PFSK-1 (cell line): ENCODE results near the gene PEX11A.

Source experiments
- POLR2AphosphoS5 ChIP-seq: IDR thresholded peaks from 2 replicates; pipeline ENCODE4 v1.6.1; 2012; ENCODE audit warnings: low read depth, mild to moderate bottlenecking, control low read depth, low read length, moderate library complexity
- SIN3A ChIP-seq: IDR thresholded peaks from 2 replicates; pipeline ENCODE4 v1.6.1; 2012; ENCODE audit warnings: mild to moderate bottlenecking, low read length, moderate library complexity, borderline replicate concordance; ENCODE audit not compliant: insufficient read depth
- TAF1 ChIP-seq: IDR thresholded peaks from 2 replicates; pipeline ENCODE4 v1.6.1; 2012; ENCODE audit warnings: low read length, control low read depth, borderline replicate concordance; ENCODE audit not compliant: insufficient read depth
- TF ChIP-seq, protein P1 (sequence below), 2 experiments: IDR thresholded peaks; 2 replicates each; pipeline versions ENCODE4 v1.6.1 to v1.8.0; 2011 to 2012; ENCODE audit warnings: low read depth in 2 of 2, low read length in 2 of 2, control low read depth in 1 of 2, inconsistent platforms in 1 of 2, mild to moderate bottlenecking in 1 of 2, moderate library complexity in 1 of 2; ENCODE audit not compliant: insufficient read depth in 1 of 2

GRCh38 chr15:89649013-89649625, 41.4 kb downstream of the PEX11A start:
- TF ChIP-seq POLR2AphosphoS5 (no peak), TAF1 (no peak), SIN3A (no peak)
- TF ChIP-seq, protein P1, sequence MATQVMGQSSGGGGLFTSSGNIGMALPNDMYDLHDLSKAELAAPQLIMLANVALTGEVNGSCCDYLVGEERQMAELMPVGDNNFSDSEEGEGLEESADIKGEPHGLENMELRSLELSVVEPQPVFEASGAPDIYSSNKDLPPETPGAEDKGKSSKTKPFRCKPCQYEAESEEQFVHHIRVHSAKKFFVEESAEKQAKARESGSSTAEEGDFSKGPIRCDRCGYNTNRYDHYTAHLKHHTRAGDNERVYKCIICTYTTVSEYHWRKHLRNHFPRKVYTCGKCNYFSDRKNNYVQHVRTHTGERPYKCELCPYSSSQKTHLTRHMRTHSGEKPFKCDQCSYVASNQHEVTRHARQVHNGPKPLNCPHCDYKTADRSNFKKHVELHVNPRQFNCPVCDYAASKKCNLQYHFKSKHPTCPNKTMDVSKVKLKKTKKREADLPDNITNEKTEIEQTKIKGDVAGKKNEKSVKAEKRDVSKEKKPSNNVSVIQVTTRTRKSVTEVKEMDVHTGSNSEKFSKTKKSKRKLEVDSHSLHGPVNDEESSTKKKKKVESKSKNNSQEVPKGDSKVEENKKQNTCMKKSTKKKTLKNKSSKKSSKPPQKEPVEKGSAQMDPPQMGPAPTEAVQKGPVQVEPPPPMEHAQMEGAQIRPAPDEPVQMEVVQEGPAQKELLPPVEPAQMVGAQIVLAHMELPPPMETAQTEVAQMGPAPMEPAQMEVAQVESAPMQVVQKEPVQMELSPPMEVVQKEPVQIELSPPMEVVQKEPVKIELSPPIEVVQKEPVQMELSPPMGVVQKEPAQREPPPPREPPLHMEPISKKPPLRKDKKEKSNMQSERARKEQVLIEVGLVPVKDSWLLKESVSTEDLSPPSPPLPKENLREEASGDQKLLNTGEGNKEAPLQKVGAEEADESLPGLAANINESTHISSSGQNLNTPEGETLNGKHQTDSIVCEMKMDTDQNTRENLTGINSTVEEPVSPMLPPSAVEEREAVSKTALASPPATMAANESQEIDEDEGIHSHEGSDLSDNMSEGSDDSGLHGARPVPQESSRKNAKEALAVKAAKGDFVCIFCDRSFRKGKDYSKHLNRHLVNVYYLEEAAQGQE (IDR thresholded peaks at IDR 0.05; ENCODE audit: insufficient read depth in 1 of 2, low read depth in 2 of 2, low read length in 2 of 2), result no peak
